Bronchial epithelial cell (primary cell): Measurements from ENCODE around the gene TMEM156. TPM values are rescaled to one million over a fixed set of nuclear protein-coding genes. Genes with fewer than 3 reads are reported as not detected.

Experiments
- DNase-seq: peaks from one replicate; pipeline ENCODE4 v3.0.0-alpha.2; 2010; ENCODE audit warnings: low read depth
- FAIRE-seq: peaks from 2 replicates; lab custom pipeline; 2011; peaks lifted over from hg19 to GRCh38; lab: Jason Lieb, UNC
- H3K27me3 ChIP-seq: 2 replicates; pipeline ENCODE4 v1.5.1; 2011; ENCODE audit warnings: low read length; ENCODE audit not compliant: control insufficient read depth, insufficient read depth
- H3K36me3 ChIP-seq: 2 replicates; pipeline ENCODE4 v1.5.1; 2011; ENCODE audit warnings: low read length; ENCODE audit not compliant: control insufficient read depth, insufficient read depth
- H3K4me3 ChIP-seq: 2 replicates; pipeline ENCODE4 v1.5.1; 2011; ENCODE audit warnings: mild to moderate bottlenecking, low read depth, low read length, control low read depth
- total RNA-seq: library from RNA; depleted of rRNA; stranded (reverse); fragments of >200 nt; gene quantifications from 2 replicates; pipeline ENCODE4 v1.2.1, GENCODE V29; 2014
- TF ChIP-seq, protein P1 (sequence below): IDR thresholded peaks from 2 replicates; pipeline ENCODE4 v1.5.1; 2011; ENCODE audit warnings: mild to moderate bottlenecking, moderate library complexity, low read length, control low read depth, inconsistent platforms; ENCODE audit not compliant: insufficient read depth, severe bottlenecking

The TMEM156 gene, protein sequence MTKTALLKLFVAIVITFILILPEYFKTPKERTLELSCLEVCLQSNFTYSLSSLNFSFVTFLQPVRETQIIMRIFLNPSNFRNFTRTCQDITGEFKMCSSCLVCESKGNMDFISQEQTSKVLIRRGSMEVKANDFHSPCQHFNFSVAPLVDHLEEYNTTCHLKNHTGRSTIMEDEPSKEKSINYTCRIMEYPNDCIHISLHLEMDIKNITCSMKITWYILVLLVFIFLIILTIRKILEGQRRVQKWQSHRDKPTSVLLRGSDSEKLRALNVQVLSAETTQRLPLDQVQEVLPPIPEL
- 2.0 and 3.4 TPM in 2 replicates for total RNA-seq

DNA sequence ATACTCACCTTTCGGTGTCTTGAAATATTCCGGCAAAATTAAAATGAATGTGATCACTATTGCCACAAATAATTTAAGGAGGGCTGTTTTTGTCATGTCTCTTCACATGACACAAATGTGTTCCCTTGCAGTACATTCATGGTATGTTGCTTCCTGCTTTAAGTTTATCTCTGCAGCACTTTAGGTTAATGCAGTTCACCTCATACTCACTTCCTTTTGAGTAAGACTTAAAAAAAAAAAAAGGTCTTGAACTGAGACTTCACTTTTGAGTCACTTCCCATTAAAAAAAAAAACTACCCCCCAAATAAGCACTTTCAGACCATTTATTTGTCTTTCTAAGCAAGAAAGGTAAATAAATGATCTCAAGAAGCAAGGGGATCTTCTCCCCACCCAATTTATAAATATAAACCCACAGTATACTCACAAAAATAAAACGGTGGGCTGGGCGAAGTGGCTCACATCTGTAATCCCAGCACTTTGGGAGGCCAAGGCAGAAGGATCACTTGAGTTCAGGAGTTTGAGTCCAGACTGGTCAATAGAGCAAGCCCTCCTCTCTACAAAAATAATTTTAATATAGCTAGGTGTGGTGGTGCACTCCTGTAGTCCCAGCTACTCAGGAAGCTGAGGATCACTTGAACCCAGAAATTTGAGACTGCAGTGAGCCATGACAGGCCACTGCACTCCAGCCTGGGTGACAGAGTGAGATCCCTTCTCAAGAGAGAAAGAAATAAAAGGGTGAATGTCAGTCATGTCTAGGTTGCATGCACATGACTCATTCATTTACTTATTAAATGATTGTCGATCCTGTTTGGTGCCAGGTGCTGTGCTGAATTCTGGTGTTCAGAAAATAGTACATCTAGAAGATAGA, at the start of gene TMEM156:
TMEM156 (minus strand) TSS at position 192 of the 868 bp plus-strand sequence; CDS start at position 96, 96 bp downstream.
- peak within 1 kb of the TSS; percentile 25 for H3K4me3 ChIP-seq
- no peaks in the 10 kb centered on the region for H3K27me3 ChIP-seq
- no peaks in the 10 kb centered on the region for H3K36me3 ChIP-seq
- TF ChIP-seq, protein P1, sequence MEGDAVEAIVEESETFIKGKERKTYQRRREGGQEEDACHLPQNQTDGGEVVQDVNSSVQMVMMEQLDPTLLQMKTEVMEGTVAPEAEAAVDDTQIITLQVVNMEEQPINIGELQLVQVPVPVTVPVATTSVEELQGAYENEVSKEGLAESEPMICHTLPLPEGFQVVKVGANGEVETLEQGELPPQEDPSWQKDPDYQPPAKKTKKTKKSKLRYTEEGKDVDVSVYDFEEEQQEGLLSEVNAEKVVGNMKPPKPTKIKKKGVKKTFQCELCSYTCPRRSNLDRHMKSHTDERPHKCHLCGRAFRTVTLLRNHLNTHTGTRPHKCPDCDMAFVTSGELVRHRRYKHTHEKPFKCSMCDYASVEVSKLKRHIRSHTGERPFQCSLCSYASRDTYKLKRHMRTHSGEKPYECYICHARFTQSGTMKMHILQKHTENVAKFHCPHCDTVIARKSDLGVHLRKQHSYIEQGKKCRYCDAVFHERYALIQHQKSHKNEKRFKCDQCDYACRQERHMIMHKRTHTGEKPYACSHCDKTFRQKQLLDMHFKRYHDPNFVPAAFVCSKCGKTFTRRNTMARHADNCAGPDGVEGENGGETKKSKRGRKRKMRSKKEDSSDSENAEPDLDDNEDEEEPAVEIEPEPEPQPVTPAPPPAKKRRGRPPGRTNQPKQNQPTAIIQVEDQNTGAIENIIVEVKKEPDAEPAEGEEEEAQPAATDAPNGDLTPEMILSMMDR, result no peak
- peak; percentile 89 for DNase-seq
- no peak for FAIRE-seq

DNA sequence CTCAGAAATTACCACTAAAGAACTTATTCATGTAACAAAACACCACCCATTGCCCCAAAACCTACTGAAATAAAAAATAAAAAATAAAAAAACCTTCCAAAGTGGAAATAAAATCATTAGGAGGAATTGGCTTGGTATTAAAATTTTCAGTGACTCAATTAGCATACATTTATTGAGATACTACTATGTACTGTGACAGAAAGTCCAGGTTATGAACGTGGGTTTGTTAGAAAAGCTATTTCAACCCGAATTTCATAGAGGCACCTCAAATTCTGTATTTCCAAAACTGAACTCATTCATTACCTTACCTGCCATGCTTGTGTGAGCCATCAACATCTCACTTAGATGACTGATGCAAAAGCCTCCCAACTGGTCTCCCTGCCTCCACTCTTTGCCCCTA, 46.6 kb upstream of the TMEM156 start:
- no peak for FAIRE-seq
- no peak for DNase-seq

DNA sequence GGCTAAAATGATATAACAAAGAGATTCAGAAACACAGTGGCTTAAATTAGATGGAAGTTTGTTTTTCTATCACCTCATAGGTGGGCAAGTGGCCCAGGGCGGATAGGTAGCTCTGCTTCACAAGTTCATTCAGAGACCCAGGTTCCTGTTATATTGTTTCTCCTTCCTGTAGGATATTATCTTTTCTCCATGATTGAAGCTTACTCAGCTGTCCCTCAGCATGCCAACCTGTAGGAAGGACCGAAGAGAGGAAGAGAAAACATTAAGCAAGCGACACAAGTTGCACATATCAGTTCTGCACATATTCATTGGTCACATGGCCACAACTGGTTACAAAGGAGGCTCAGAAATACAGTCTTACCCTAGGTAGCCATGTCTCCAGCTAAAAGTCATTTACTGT, 36.7 kb upstream of the TMEM156 start:
- DNase-seq, result no peak
- H3K4me3 ChIP-seq, result no peak overlapping the region
- no peaks in the 10 kb centered on the region for H3K36me3 ChIP-seq
- no peaks in the 10 kb centered on the region for H3K27me3 ChIP-seq
- TF ChIP-seq, protein P1, result no peak
- no peak for FAIRE-seq

More for the DNA sequence above, 46.6 kb upstream of the TMEM156 start:
- TF ChIP-seq, protein P1, result no peak
- no peak overlapping the region for H3K4me3 ChIP-seq
- H3K27me3 ChIP-seq, result no peaks in the 10 kb centered on the region
- peaks cover 2% of the 10 kb centered on the region for H3K36me3 ChIP-seq

DNA sequence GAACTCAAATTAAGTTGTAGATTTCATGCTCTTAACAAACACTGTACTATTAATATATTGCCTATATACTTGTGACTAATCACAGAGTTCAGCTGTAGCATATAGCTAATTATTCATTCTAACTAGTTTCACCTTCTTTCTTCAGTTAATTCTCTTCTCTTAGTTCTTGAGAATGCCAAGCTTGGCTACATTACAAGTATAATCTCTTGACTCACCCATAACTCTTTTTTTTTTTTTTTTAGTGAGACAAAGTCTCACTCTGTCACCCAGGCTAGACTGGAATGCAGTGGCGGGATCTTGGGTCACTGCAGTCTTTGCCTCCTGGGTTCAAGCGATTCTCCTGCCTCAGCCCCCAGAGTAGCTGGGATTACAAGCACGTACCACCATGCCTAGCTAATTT, 35.2 kb upstream of the TMEM156 start:
- no peaks in the 10 kb centered on the region for H3K27me3 ChIP-seq
- DNase-seq, result no peak
- no peaks in the 10 kb centered on the region for H3K36me3 ChIP-seq
- TF ChIP-seq, protein P1, result no peak
- FAIRE-seq, result no peak
- no peak overlapping the region for H3K4me3 ChIP-seq

DNA sequence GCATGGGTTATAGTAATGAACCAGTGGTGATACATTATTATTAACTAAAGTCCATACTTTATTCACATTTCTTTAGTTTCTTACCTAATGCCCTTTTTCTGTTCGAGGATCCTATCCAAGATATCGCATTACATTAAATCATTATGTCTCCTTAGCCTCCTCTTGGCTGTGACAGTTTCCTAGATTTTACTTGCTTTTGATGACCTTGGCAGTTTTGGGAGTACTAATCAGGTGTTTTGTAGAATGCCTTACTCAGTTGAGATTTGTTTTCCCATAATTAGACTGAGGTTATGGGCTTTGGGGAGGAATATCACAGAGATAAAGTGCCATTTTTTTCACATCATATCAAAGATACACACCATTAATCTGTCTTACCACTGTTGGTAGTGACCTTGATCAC, 34.8 kb upstream of the TMEM156 start:
- Histone ChIP-seq H3K36me3 (no peaks in the 10 kb centered on the region), H3K27me3 (no peaks in the 10 kb centered on the region), H3K4me3 (no peak overlapping the region)
- DNase-seq (no peak), FAIRE-seq (no peak)
- TF ChIP-seq, protein P1, result no peak
